Neutrophil (primary cell): Measurements from ENCODE around the gene ZBTB40.

Experiments
- H3K27ac ChIP-seq: fragments of 200-600 bp; sonication (generic); 2 replicates; pipeline ENCODE4 v1.5.1; 2016; ENCODE audit warnings: mild to moderate bottlenecking, moderate library complexity
- H3K27me3 ChIP-seq: fragments of 200-600 bp; sonication (generic); 2 replicates; pipeline ENCODE4 v1.6.0; 2016; ENCODE audit warnings: mild to moderate bottlenecking
- H3K36me3 ChIP-seq: fragments of 200-600 bp; sonication (generic); 2 replicates; pipeline ENCODE4 v1.5.1; 2017
- H3K4me1 ChIP-seq, 2 experiments: fragments of 200-600 bp in 1 of 2; sonication (generic) in 1 of 2; 1 replicate in 1 of 2; 2 replicates in 1 of 2; pipeline versions ENCODE4 v1.5.1 to v1.6.1; 2013 to 2016; ENCODE audit warnings: low read depth in 1 of 2, low read length in 1 of 2, mild to moderate bottlenecking in 1 of 2, moderate library complexity in 1 of 2; ENCODE audit not compliant: control insufficient read depth in 1 of 2, insufficient read depth in 1 of 2
- H3K4me3 ChIP-seq, 2 experiments: fragments of 200-600 bp in 1 of 2; sonication (generic) in 1 of 2; 1 replicate in 1 of 2; 2 replicates in 1 of 2; pipeline ENCODE4 v1.5.1; 2013 to 2016; ENCODE audit warnings: low read depth in 1 of 2, low read length in 1 of 2, mild to moderate bottlenecking in 1 of 2, moderate library complexity in 1 of 2
- H3K9me3 ChIP-seq: fragments of 200-600 bp; sonication (generic); 2 replicates; pipeline ENCODE4 v1.5.1; 2016
- TF ChIP-seq, protein P1 (sequence below): fragments of 200-600 bp; sonication (generic); IDR thresholded peaks from 2 replicates; pipeline ENCODE4 v1.5.1; 2016; ENCODE audit warnings: antibody characterized with exemption

ZBTB40 gene

DNA sequence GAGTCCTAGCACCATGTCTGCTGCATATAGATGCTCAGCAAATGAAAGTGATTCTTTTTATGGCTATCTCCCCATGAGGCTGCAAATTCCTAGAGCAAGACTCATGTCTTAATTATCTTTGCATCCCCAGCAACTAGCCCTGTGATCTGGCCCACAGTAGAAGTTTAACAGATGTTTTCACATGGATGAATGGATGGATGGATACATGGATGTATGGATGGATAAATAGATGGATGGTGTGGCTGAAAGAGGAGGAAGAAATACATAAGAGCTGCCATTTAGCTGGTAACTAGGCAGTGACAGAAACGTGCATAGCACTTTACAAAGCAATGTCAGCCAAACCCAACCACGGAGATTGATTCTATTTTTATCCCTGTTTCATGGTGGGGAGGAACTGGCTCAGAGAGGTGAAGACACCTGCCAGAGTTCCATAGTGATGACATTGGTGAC, 32.7 kb upstream of the ZBTB40 start:
- peaks cover 48% of the 10 kb centered on the region for H3K27me3 ChIP-seq
- H3K9me3 ChIP-seq, result no peaks in the 10 kb centered on the region
- TF ChIP-seq, protein P1, sequence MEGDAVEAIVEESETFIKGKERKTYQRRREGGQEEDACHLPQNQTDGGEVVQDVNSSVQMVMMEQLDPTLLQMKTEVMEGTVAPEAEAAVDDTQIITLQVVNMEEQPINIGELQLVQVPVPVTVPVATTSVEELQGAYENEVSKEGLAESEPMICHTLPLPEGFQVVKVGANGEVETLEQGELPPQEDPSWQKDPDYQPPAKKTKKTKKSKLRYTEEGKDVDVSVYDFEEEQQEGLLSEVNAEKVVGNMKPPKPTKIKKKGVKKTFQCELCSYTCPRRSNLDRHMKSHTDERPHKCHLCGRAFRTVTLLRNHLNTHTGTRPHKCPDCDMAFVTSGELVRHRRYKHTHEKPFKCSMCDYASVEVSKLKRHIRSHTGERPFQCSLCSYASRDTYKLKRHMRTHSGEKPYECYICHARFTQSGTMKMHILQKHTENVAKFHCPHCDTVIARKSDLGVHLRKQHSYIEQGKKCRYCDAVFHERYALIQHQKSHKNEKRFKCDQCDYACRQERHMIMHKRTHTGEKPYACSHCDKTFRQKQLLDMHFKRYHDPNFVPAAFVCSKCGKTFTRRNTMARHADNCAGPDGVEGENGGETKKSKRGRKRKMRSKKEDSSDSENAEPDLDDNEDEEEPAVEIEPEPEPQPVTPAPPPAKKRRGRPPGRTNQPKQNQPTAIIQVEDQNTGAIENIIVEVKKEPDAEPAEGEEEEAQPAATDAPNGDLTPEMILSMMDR, result no peak

DNA sequence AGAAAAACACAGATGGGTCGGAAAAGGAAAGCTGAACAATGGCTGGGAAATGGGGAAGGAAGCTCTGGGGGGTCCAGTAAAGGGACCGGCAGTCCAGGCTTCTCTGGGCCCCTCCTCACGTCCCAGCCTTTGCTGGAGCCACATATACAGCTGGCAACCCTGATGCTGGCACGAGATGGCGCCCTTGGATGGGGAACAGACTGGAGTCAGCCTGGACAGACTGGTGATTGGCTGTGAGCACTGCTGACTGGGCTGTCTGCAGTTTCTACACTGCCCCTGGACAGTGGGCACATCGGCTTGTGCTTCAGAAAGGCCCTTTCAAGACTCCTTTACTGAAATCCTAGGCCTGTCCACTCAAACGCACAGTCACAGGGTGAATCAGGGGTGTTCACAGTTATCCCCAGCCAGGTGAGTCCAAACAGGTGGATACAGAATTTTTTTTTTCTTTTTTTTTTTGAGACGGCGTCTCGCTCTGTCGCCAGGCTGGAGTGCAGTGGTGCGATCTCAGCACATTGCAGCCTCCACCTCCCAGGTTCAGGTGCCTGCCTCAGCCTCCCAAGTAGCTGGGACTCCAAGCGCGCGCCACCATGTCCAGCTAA, 31.1 kb upstream of the ZBTB40 start:
- peaks cover 54% of the 10 kb centered on the region for H3K27me3 ChIP-seq
- TF ChIP-seq, protein P1, result no peak
- H3K4me3 ChIP-seq, result no peak overlapping the region

More for the DNA sequence above, 32.7 kb upstream of the ZBTB40 start:
- Histone ChIP-seq H3K4me1 (no peaks in the 10 kb centered on the region), H3K27ac (no peak overlapping the region), H3K36me3 (no peaks in the 10 kb centered on the region), H3K4me3 (no peak overlapping the region)

DNA sequence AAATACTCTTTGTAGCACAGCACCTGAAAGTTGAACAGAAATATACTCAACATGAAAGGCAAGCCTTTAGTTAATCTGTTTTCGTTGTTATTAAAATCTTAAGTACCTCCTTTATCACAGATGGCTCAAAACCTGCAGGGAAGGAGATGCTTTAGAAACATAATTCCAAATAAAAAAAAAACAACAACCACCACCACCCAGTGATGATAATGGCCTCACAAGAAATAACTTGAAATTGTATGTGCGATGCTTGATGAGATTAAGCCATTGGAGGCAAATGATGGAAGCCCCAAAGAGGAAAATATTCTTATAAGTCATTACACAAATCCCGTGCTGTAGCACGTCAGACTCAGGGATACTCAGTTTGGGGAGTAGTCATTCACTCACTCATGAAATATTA, 24.9 kb upstream of the ZBTB40 start:
- Histone ChIP-seq H3K4me1 (no peaks in the 10 kb centered on the region), H3K4me3 (no peak overlapping the region), H3K36me3 (no peaks in the 10 kb centered on the region), H3K27me3 (peaks cover 6% of the 10 kb centered on the region), H3K9me3 (no peaks in the 10 kb centered on the region), H3K27ac (no peak overlapping the region)
- TF ChIP-seq, protein P1, result no peak

More for the DNA sequence above, 31.1 kb upstream of the ZBTB40 start:
- Histone ChIP-seq H3K36me3 (no peaks in the 10 kb centered on the region), H3K27ac (no peak overlapping the region), H3K4me1 (no peaks in the 10 kb centered on the region), H3K9me3 (no peaks in the 10 kb centered on the region)

- Histone ChIP-seq H3K4me3 (peak overlapping the region in 1 of 2 experiments; percentile 43), H3K4me1 (no peaks in the 10 kb centered on the region), H3K36me3 (no peaks in the 10 kb centered on the region), H3K27me3 (peaks cover 6% of the 10 kb centered on the region), H3K9me3 (no peaks in the 10 kb centered on the region), H3K27ac (no peak overlapping the region)
- TF ChIP-seq, protein P1, result no peak
Measured at GRCh38 chr1:22428672-22429071, 23.0 kb upstream of the ZBTB40 start.

DNA sequence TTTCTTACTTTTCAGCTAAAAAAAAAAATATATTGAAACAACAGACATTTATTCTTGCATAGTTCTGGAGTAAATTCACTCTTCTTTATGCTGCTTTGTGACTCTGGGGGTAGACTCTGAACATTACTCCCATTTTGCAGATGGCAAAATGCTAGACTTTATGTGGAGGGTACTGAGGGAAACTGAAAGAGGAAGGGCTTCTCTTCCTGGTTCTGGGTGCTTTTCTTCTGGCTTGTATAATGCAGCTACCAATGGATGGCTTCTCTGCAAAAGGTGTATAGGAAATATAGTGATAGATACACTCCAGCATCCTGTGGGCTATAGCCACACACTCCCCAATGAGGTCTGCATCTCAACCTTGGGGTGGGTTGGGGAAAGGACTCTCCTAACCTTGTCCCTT, 19.7 kb upstream of the ZBTB40 start:
- Histone ChIP-seq H3K27ac (no peak overlapping the region), H3K9me3 (no peaks in the 10 kb centered on the region), H3K4me3 (no peak overlapping the region), H3K4me1 (no peaks in the 10 kb centered on the region), H3K36me3 (no peaks in the 10 kb centered on the region), H3K27me3 (peaks cover 9% of the 10 kb centered on the region)
- TF ChIP-seq, protein P1, result no peak
